ENCODE measurements around the gene PSMD13. TPM values are rescaled to one million over a fixed set of nuclear protein-coding genes. Genes with fewer than 3 reads are reported as not detected.

Gene PSMD13
- total and polyA plus RNA-seq, 2 donors (not counting 1 experiment from before 2014, with no cell fraction given) = 98.0 to 104 TPM

GRCh38 chr11:279040-279965 is 42.5 kb downstream of the PSMD13 start:
- H3K27me3 Mint-ChIP-seq = peaks cover 26% of the 10 kb centered on the region
- Histone ChIP-seq H3K9ac (ENCODE audit: low read length) (peak overlapping the region; percentile 56), H3K36me3 (replicated peaks in 1 of 2; ENCODE audit: control extremely low read depth in 1 of 2, control insufficient read depth in 1 of 2, extremely low read depth in 1 of 2, insufficient read depth in 2 of 2, low read length in 1 of 2) (no peaks in the 10 kb centered on the region), H3K4me2 (replicated peaks; ENCODE audit: low read depth, low read length, poor library complexity, severe bottlenecking) (peak overlapping the region; percentile 85), H3K27ac (ENCODE audit: low read length in 2 of 2) (no peak overlapping the region), H3K9me3 (ENCODE audit: control extremely low read depth in 1 of 3, control insufficient read depth in 2 of 3, insufficient read depth in 1 of 3, low read length in 2 of 3) (peaks cover 0 to 21% (median 0%) of the 10 kb centered on the region in 3 donors), H3K4me1 (ENCODE audit: control insufficient read depth in 2 of 2, insufficient read depth in 2 of 2, low read length in 2 of 2) (peaks cover 41 to 44% of the 10 kb centered on the region in 2 donors), H3K79me2 (ENCODE audit: control insufficient read depth, insufficient read depth, low read length) (no peaks in the 10 kb centered on the region), H3K4me3 (ENCODE audit: control extremely low read depth in 1 of 5, extremely low read depth in 1 of 5, insufficient read depth in 1 of 5, low read depth in 2 of 5, low read length in 4 of 5) (peak overlapping the region in 4 of 5 experiments; percentile 29 to 57 (median 45)), H2AFZ (ENCODE audit: insufficient read depth, low read depth, low read length, poor library complexity, severe bottlenecking) (peak overlapping the region; percentile 66), H3K27me3 (replicated peaks in 1 of 4; ENCODE audit: control extremely low read depth in 1 of 4, control insufficient read depth in 3 of 4, insufficient read depth in 4 of 4, low read length in 3 of 4) (peaks cover 0 to 39% (median 20%) of the 10 kb centered on the region in 4 experiments), H4K20me1 (ENCODE audit: control insufficient read depth, insufficient read depth, low read length, poor library complexity, severe bottlenecking) (peaks cover 5% of the 10 kb centered on the region)
- peaks cover 2% of the 10 kb centered on the region for H3K9me3 Mint-ChIP-seq (ENCODE audit: insufficient read depth)
- intact Hi-C loops (cut with micrococcal nuclease) = no loop called here
- no peak for TF ChIP-seq EZH2 (IDR thresholded peaks at IDR 0.05; ENCODE audit: borderline replicate concordance, insufficient read depth, low read depth, low read length, poor library complexity, severe bottlenecking)
- no peak for TF ChIP-seq CTCF (IDR thresholded peaks at IDR 0.05)
- CTCF ChIA-PET = interaction anchor here (0.9 to 3.9 kb wide), 5 partner anchors 11 to 85 kb away, joined by 3 to 34 read pairs (median 3); no protein-coding TSS in a partner anchor
- POLR2A ChIA-PET = interaction anchor here (0.6 to 1.8 kb wide), 4 partner anchors 9 to 13 kb away, joined by 3 to 19 read pairs (median 6); partner anchors contain the start of gene PGGHG
- ATAC-seq (ENCODE audit: low read depth) = peak; percentile 50
- no peak overlapping the region for H3K27ac Mint-ChIP-seq
- WGBS (ENCODE audit: insufficient coverage) = 17% methylated on average over 93 of the region's 97 CpGs
- peak overlapping the region; percentile 71 for H3K4me3 Mint-ChIP-seq
- H3K4me1 Mint-ChIP-seq = peaks cover 43% of the 10 kb centered on the region
- DNase-seq = peak; percentile 61

All from B cell (primary cell).